HepG2 (cell line): ENCODE results near the gene SULT1E1. TPM values are rescaled to one million over a fixed set of nuclear protein-coding genes. Genes with fewer than 3 reads are reported as not detected.

Experiments
- ARNT2 ChIP-seq: sonication (generic); formaldehyde crosslinking; IDR thresholded peaks from 2 replicates; pipeline ENCODE4 v1.8.0; 2022; ENCODE audit warnings: mild to moderate bottlenecking, low read depth, missing genetic modification reagents, moderate library complexity
- ATAD3A ChIP-seq: sonication (generic); formaldehyde crosslinking; IDR thresholded peaks from 2 replicates; pipeline ENCODE4 v1.4.0; 2020; ENCODE audit warnings: missing genetic modification reagents
- CC2D1A ChIP-seq: sonication (generic); formaldehyde crosslinking; IDR thresholded peaks from 2 replicates; pipeline ENCODE4 v1.8.1; 2023; ENCODE audit warnings: mild to moderate bottlenecking, missing genetic modification reagents
- DNMT1 ChIP-seq: sonication (generic); formaldehyde crosslinking; IDR thresholded peaks from 2 replicates; pipeline ENCODE4 v1.5.1; 2020; ENCODE audit warnings: mild to moderate bottlenecking, missing genetic modification reagents
- EP300 ChIP-seq, 3 experiments: sonication (generic) in 1 of 3; formaldehyde crosslinking in 1 of 3; IDR thresholded peaks; 2 replicates each; pipeline versions ENCODE4 v1.5.1 to v1.6.1; 2011 to 2020; ENCODE audit warnings: low read depth in 2 of 3, low read length in 2 of 3, borderline replicate concordance in 1 of 3, improper control_type of control experiment in 1 of 3, mild to moderate bottlenecking in 1 of 3, missing genetic modification reagents in 1 of 3, moderate library complexity in 1 of 3
- FOXO1 ChIP-seq: sonication (generic); formaldehyde crosslinking; IDR thresholded peaks from 2 replicates; pipeline ENCODE4 v1.4.0; 2020; ENCODE audit warnings: missing genetic modification reagents
- GATAD2A ChIP-seq: IDR thresholded peaks from 2 replicates; pipeline ENCODE4 v1.6.1; 2016
- HHEX ChIP-seq: IDR thresholded peaks from 2 replicates; pipeline ENCODE4 v1.6.1; 2016; ENCODE audit warnings: control low read depth
- KDM1A ChIP-seq: IDR thresholded peaks from 2 replicates; pipeline ENCODE4 v1.6.1; 2016; ENCODE audit warnings: missing compliant biosample characterization
- KDM5B ChIP-seq: sonication (generic); formaldehyde crosslinking; IDR thresholded peaks from 2 replicates; pipeline ENCODE4 v1.4.0; 2020; ENCODE audit warnings: missing genetic modification reagents, mild to moderate bottlenecking, borderline replicate concordance
- KLF6 ChIP-seq: IDR thresholded peaks from 2 replicates; pipeline ENCODE4 v1.8.0; 2016; ENCODE audit warnings: missing biosample characterization, missing genetic modification reagents
- MTF2 ChIP-seq: sonication (generic); formaldehyde crosslinking; IDR thresholded peaks from 2 replicates; pipeline ENCODE4 v1.5.0; 2020; ENCODE audit warnings: missing genetic modification reagents, borderline replicate concordance
- NCOA2 ChIP-seq: sonication (generic); formaldehyde crosslinking; IDR thresholded peaks from 2 replicates; pipeline ENCODE4 v1.8.0; 2022; ENCODE audit warnings: inconsistent platforms
- PLRG1 ChIP-seq: fragments of 450-650 bp; conservative IDR thresholded peaks from 2 replicates; pipeline ENCODE4 v1.6.1; 2016
- POLR2G ChIP-seq: fragments of 200-400 bp; formaldehyde crosslinking; IDR thresholded peaks from 2 replicates; pipeline ENCODE4 v1.6.1; 2018; ENCODE audit warnings: mild to moderate bottlenecking, low read depth, low read length, moderate library complexity
- RCOR2 ChIP-seq: IDR thresholded peaks from 2 replicates; pipeline ENCODE4 v1.6.1; 2016; ENCODE audit warnings: missing biosample characterization, missing genetic modification reagents
- SP1 ChIP-seq, 2 experiments: fragments of 450-650 bp in 1 of 2; sonication (generic) in 1 of 2; formaldehyde crosslinking in 1 of 2; IDR thresholded peaks; 2 replicates each; pipeline versions ENCODE4 v1.4.0 to v1.6.1; 2016 to 2020; ENCODE audit warnings: missing genetic modification reagents in 1 of 2
- SPEN ChIP-seq: sonication (generic); formaldehyde crosslinking; IDR thresholded peaks from 2 replicates; pipeline ENCODE4 v1.5.1; 2020; ENCODE audit warnings: low read depth, mild to moderate bottlenecking, missing genetic modification reagents
- TBP ChIP-seq: sonication (generic); formaldehyde crosslinking; IDR thresholded peaks from 2 replicates; pipeline ENCODE4 v1.5.0; 2020; ENCODE audit warnings: missing genetic modification reagents
- U2AF1 ChIP-seq: fragments of 200-400 bp; formaldehyde crosslinking; optimal IDR thresholded peaks from 2 replicates; pipeline ENCODE3; 2017; ENCODE audit warnings: mild to moderate bottlenecking, low read depth, low read length
- ZFP36L1 ChIP-seq: sonication (generic); formaldehyde crosslinking; IDR thresholded peaks from 2 replicates; pipeline ENCODE4 v1.8.0; 2022; ENCODE audit warnings: mild to moderate bottlenecking, missing genetic modification reagents, moderate library complexity
- ZNF143 ChIP-seq: sonication (generic); formaldehyde crosslinking; IDR thresholded peaks from 2 replicates; pipeline ENCODE4 v1.4.0; 2020; ENCODE audit warnings: missing genetic modification reagents
- ZNF33B ChIP-seq: sonication (generic); formaldehyde crosslinking; IDR thresholded peaks from 2 replicates; pipeline ENCODE4 v1.5.1; 2020; ENCODE audit warnings: mild to moderate bottlenecking, missing genetic modification reagents
- ZNF431 ChIP-seq: sonication (generic); formaldehyde crosslinking; IDR thresholded peaks from 2 replicates; pipeline ENCODE4 v1.9.0; 2022; ENCODE audit warnings: missing genetic modification reagents, low read depth, mild to moderate bottlenecking, borderline replicate concordance
- ZNF660 ChIP-seq: sonication (generic); formaldehyde crosslinking; IDR thresholded peaks from 2 replicates; pipeline ENCODE4 v1.5.1; 2020; ENCODE audit warnings: mild to moderate bottlenecking, low read depth, missing genetic modification reagents, borderline replicate concordance
- ZNF672 ChIP-seq: sonication (generic); formaldehyde crosslinking; IDR thresholded peaks from 2 replicates; pipeline ENCODE4 v1.8.1; 2022; ENCODE audit warnings: missing genetic modification reagents
- ZNF782 ChIP-seq: sonication (generic); formaldehyde crosslinking; IDR thresholded peaks from 2 replicates; pipeline ENCODE4 v1.4.0; 2020; ENCODE audit warnings: missing genetic modification reagents, mild to moderate bottlenecking, borderline replicate concordance
- ZNF790 ChIP-seq: sonication (generic); formaldehyde crosslinking; IDR thresholded peaks from 2 replicates; pipeline ENCODE4 v1.8.0; 2022; ENCODE audit warnings: missing genetic modification reagents, mild to moderate bottlenecking, borderline replicate concordance
- polyA plus RNA-seq, 8 experiments: library from polyadenylated mRNA; depleted of rRNA in 3 of 8; stranded (reverse) in 7 of 8; unstranded in 1 of 8; fragments of >200 nt; fragmentation: Illumina TruSeq in 4 of 8; extraction: Trizol in 4 of 8; gene quantifications; 2 replicates each; pipeline versions ENCODE4 v1.2.1 to v1.2.3, GENCODE V29; 2011 to 2016; ENCODE audit warnings: low read depth in 4 of 8, missing spikeins in 1 of 8, mixed read lengths in 1 of 8; ENCODE audit not compliant: insufficient read depth in 1 of 8
- total RNA-seq, 5 experiments: library from RNA; depleted of rRNA; stranded (reverse); fragments of >200 nt; fragmentation: Illumina TruSeq; extraction: Trizol; gene quantifications; 2 replicates each; pipeline ENCODE4 v1.2.3, GENCODE V29; 2016; ENCODE audit warnings: low read depth in 1 of 5
- TF ChIP-seq, protein P1 (sequence below): sonication (generic); formaldehyde crosslinking; IDR thresholded peaks from 2 replicates; pipeline ENCODE4 v1.8.0; 2022; ENCODE audit warnings: missing genetic modification reagents, mild to moderate bottlenecking, borderline replicate concordance
- TF ChIP-seq, protein P2 (sequence below): sonication (generic); formaldehyde crosslinking; IDR thresholded peaks from 2 replicates; pipeline ENCODE4 v1.5.0; 2020; ENCODE audit warnings: mild to moderate bottlenecking, missing genetic modification reagents

The SULT1E1 gene
- total and polyA plus RNA-seq, 2 of the 13 experiments (the other 11 are each of a cell fraction or from before 2014, with no cell fraction given), result 1.7 to 3.9 TPM

DNA sequence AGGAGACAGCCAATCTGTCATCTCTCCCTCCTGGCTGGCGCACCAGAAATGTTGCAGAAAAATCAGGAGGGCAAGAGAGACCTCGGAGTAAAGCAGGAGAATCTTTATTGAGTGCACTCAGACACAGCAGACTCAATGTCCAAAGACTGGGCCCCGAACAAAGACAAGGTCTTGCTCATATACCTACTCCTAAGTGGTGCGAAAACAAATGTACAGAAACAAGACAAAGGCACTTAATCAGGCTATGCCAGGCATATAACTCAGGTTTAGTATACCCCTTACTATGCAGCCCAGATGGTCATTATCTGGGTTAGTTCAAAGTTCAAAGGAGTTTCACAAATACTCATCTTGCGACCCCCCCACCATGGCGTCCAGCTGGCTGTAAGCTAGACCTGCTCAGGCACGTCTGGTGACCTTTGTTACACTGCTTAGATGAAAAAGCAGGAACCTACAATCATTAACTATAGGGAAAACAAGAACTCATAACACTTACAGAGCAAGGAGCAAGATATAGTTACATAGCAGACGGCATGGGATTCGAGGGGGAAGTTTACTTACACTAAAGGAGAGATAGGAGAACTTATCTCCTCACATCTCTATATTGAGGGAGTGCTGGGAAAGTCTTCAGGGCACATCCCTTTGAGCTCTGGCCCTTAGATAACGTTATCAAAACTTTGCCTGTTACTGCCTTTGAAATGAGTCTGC lies 27.5 kb downstream of the SULT1E1 start (continued):
- TF ChIP-seq, protein P1, sequence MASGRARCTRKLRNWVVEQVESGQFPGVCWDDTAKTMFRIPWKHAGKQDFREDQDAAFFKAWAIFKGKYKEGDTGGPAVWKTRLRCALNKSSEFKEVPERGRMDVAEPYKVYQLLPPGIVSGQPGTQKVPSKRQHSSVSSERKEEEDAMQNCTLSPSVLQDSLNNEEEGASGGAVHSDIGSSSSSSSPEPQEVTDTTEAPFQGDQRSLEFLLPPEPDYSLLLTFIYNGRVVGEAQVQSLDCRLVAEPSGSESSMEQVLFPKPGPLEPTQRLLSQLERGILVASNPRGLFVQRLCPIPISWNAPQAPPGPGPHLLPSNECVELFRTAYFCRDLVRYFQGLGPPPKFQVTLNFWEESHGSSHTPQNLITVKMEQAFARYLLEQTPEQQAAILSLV (CRISPR knock-in tag), result no peak
- TF ChIP-seq ZNF672 (no peak), ZNF143 (CRISPR knock-in tag) (peak; percentile 74), DNMT1 (CRISPR knock-in tag) (no peak), SPEN (CRISPR knock-in tag) (peak; percentile 58; the same call in 1 of the 2 replicates), FOXO1 (CRISPR knock-in tag) (peak; percentile 96), ZNF33B (CRISPR knock-in tag) (no peak), ARNT2 (CRISPR knock-in tag) (peak; percentile 50; the same call in 1 of the 2 replicates), ZNF782 (no peak), KDM5B (CRISPR knock-in tag) (no peak), EP300 (IDR thresholded peaks at IDR 0.05; ENCODE audit: low read depth in 2 of 2, low read length in 2 of 2) (peak; percentile 88 to 99; a peak in 3 of 4 replicates), EP300 (CRISPR knock-in tag; IDR thresholded peaks at IDR 0.05; ENCODE audit: borderline replicate concordance) (peak; percentile 98), MTF2 (CRISPR knock-in tag) (no peak), KDM1A (CRISPR knock-in tag) (0 out of 2 replicates have a peak, but pooled peaks have one; percentile 15), ZNF790 (CRISPR knock-in tag) (peak; percentile 31; the same call in 1 of the 2 replicates), SP1 (IDR thresholded peaks at IDR 0.05) (no peak), SP1 (CRISPR knock-in tag; IDR thresholded peaks at IDR 0.05) (no peak; the same call in 1 of the 2 replicates), ATAD3A (CRISPR knock-in tag) (no peak), PLRG1 (no peak), HHEX (CRISPR knock-in tag) (no peak), ZFP36L1 (peak; percentile 84; the same call in 1 of the 2 replicates), ZNF431 (CRISPR knock-in tag) (no peak; the same call in 1 of the 2 replicates), GATAD2A (CRISPR knock-in tag) (peak; percentile 98), U2AF1 (no peak), TBP (0 out of 2 replicates have a peak, but pooled peaks have one; percentile 35), POLR2G (peak; percentile 73), NCOA2 (CRISPR knock-in tag) (peak; percentile 99), ZNF660 (CRISPR knock-in tag) (no peak), KLF6 (CRISPR knock-in tag) (no peak), CC2D1A (CRISPR knock-in tag) (no peak), RCOR2 (CRISPR knock-in tag) (peak; percentile 66; the same call in 1 of the 2 replicates)
- TF ChIP-seq, protein P2, sequence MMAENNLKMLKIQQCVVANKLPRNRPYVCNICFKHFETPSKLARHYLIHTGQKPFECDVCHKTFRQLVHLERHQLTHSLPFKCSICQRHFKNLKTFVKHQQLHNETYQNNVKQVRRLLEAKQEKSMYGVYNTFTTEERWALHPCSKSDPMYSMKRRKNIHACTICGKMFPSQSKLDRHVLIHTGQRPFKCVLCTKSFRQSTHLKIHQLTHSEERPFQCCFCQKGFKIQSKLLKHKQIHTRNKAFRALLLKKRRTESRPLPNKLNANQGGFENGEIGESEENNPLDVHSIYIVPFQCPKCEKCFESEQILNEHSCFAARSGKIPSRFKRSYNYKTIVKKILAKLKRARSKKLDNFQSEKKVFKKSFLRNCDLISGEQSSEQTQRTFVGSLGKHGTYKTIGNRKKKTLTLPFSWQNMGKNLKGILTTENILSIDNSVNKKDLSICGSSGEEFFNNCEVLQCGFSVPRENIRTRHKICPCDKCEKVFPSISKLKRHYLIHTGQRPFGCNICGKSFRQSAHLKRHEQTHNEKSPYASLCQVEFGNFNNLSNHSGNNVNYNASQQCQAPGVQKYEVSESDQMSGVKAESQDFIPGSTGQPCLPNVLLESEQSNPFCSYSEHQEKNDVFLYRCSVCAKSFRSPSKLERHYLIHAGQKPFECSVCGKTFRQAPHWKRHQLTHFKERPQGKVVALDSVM (CRISPR knock-in tag), result no peak
